Neural progenitor cell (in vitro differentiated cells): Measurements from ENCODE around the gene PDLIM5. TPM values are rescaled to one million over a fixed set of nuclear protein-coding genes. Genes with fewer than 3 reads are reported as not detected.

ENCODE experiments used
- DNase-seq: peaks from one replicate; pipeline ENCODE4 v3.0.0-alpha.2; 2016; ENCODE audit warnings: low spot score
- H2AFZ ChIP-seq: fragments of 200-600 bp; sonication (generic); replicated peaks from 2 replicates; pipeline ENCODE4 v1.6.1; 2016; ENCODE audit warnings: antibody characterized with exemption
- H3F3A ChIP-seq: fragments of 200-600 bp; sonication (generic); 2 replicates; pipeline ENCODE4 v1.6.1; 2016; ENCODE audit warnings: antibody characterized with exemption, low read depth
- H3K27ac ChIP-seq: fragments of 200-600 bp; sonication (generic); 2 replicates; pipeline ENCODE4 v1.5.1; 2016; ENCODE audit warnings: mild to moderate bottlenecking
- H3K27me3 ChIP-seq: fragments of 200-600 bp; sonication (generic); 2 replicates; pipeline ENCODE4 v1.6.1; 2016; ENCODE audit warnings: mild to moderate bottlenecking, moderate library complexity
- H3K36me3 ChIP-seq: fragments of 200-600 bp; sonication (generic); 2 replicates; pipeline ENCODE4 v1.5.1; 2016
- H3K4me1 ChIP-seq: fragments of 200-600 bp; sonication (generic); 2 replicates; pipeline ENCODE4 v1.6.1; 2016; ENCODE audit warnings: mixed run types
- H3K4me2 ChIP-seq: fragments of 200-600 bp; sonication (generic); 2 replicates; pipeline ENCODE4 v1.6.1; 2016
- H3K4me3 ChIP-seq: fragments of 200-600 bp; sonication (generic); 2 replicates; pipeline ENCODE4 v1.5.1; 2016
- H3K79me2 ChIP-seq: fragments of 200-600 bp; sonication (generic); 2 replicates; pipeline ENCODE4 v1.6.1; 2016; ENCODE audit warnings: low read depth
- H3K9ac ChIP-seq: fragments of 200-600 bp; sonication (generic); 2 replicates; pipeline ENCODE4 v1.6.1; 2016
- H3K9me3 ChIP-seq: fragments of 200-600 bp; sonication (generic); 2 replicates; pipeline ENCODE4 v1.5.1; 2016; ENCODE audit warnings: low read depth
- H4K20me1 ChIP-seq: fragments of 200-600 bp; sonication (generic); 2 replicates; pipeline ENCODE4 v1.6.1; 2016; ENCODE audit warnings: low read depth
- H3K27ac Mint-ChIP-seq: 3 replicates; pipeline ENCODE4 v1.8.0; 2021; ENCODE audit warnings: mixed read lengths
- H3K27me3 Mint-ChIP-seq: 2 replicates; pipeline ENCODE4 v1.8.0; 2022; ENCODE audit warnings: low read depth, mild to moderate bottlenecking, inconsistent platforms, moderate library complexity, mixed read lengths; ENCODE audit not compliant: insufficient read depth
- H3K36me3 Mint-ChIP-seq: 3 replicates; pipeline ENCODE4 v1.8.0; 2021; ENCODE audit warnings: mixed read lengths
- H3K4me1 Mint-ChIP-seq: 3 replicates; pipeline ENCODE4 v1.8.0; 2021; ENCODE audit warnings: mixed read lengths
- H3K4me3 Mint-ChIP-seq: 3 replicates; pipeline ENCODE4 v1.8.0; 2021; ENCODE audit warnings: mild to moderate bottlenecking, moderate library complexity, mixed read lengths
- H3K9me3 Mint-ChIP-seq: 3 replicates; pipeline ENCODE4 v1.8.0; 2020; ENCODE audit warnings: mixed read lengths
- CTCF ChIP-seq: fragments of 200-600 bp; sonication (generic); IDR thresholded peaks from 2 replicates; pipeline ENCODE4 v1.5.1; 2017; ENCODE audit warnings: antibody characterized with exemption, mild to moderate bottlenecking
- EZH2 ChIP-seq: fragments of 200-600 bp; sonication (generic); IDR thresholded peaks from 2 replicates; pipeline ENCODE4 v1.6.1; 2017; ENCODE audit warnings: antibody characterized with exemption, mild to moderate bottlenecking, moderate library complexity
- EZH2phosphoT487 ChIP-seq: fragments of 200-600 bp; sonication (generic); IDR thresholded peaks from 2 replicates; pipeline ENCODE4 v1.6.1; 2017; ENCODE audit warnings: antibody characterized with exemption
- total RNA-seq: library from RNA; depleted of rRNA; stranded (reverse); fragments of >200 nt; gene quantifications from 2 replicates; pipeline ENCODE4 v1.2.3, GENCODE V29; 2015; ENCODE audit warnings: low replicate concordance

Gene PDLIM5
- total RNA-seq, 1 donor from 2014 or later = 68.4 TPM

- H3K27me3 ChIP-seq = no peaks in the 10 kb centered on the region
- no peaks in the 10 kb centered on the region for H3K79me2 ChIP-seq
- no peak overlapping the region for H3K27ac Mint-ChIP-seq
- H3K4me2 ChIP-seq = no peak overlapping the region
- H3K9ac ChIP-seq = no peak overlapping the region
- no peak overlapping the region for H3K4me3 ChIP-seq
- H3K27me3 Mint-ChIP-seq = peaks cover 4% of the 10 kb centered on the region
- no peak overlapping the region for H2AFZ ChIP-seq
- no peak for DNase-seq
- H3K4me3 Mint-ChIP-seq = no peak overlapping the region
- H3K4me1 ChIP-seq = no peaks in the 10 kb centered on the region
- TF ChIP-seq CTCF (no peak), EZH2phosphoT487 (no peak), EZH2 (no peak)
- H4K20me1 ChIP-seq = no peaks in the 10 kb centered on the region
- H3K36me3 Mint-ChIP-seq = no peaks in the 10 kb centered on the region
- no peaks in the 10 kb centered on the region for H3K9me3 Mint-ChIP-seq
- H3K9me3 ChIP-seq = no peaks in the 10 kb centered on the region
- H3K4me1 Mint-ChIP-seq = no peaks in the 10 kb centered on the region
- no peaks in the 10 kb centered on the region for H3F3A ChIP-seq
- H3K36me3 ChIP-seq = no peaks in the 10 kb centered on the region
- no peak overlapping the region for H3K27ac ChIP-seq
These were observed 239.8 kb downstream of the PDLIM5 start for GRCh38 chr4:94691552-94691951.

- Histone ChIP-seq H2AFZ (no peak overlapping the region), H3K4me1 (no peaks in the 10 kb centered on the region), H3K9ac (no peak overlapping the region), H3K79me2 (no peaks in the 10 kb centered on the region), H3K4me2 (no peak overlapping the region), H3K4me3 (no peak overlapping the region), H3K27me3 (no peaks in the 10 kb centered on the region), H3K27ac (no peak overlapping the region), H4K20me1 (no peaks in the 10 kb centered on the region), H3K36me3 (no peaks in the 10 kb centered on the region), H3K9me3 (no peaks in the 10 kb centered on the region), H3F3A (no peaks in the 10 kb centered on the region)
- no peaks in the 10 kb centered on the region for H3K9me3 Mint-ChIP-seq
- no peak for TF ChIP-seq CTCF
- no peak overlapping the region for H3K4me3 Mint-ChIP-seq
- DNase-seq = no peak
- H3K27ac Mint-ChIP-seq = no peak overlapping the region
- H3K4me1 Mint-ChIP-seq = peaks cover 2% of the 10 kb centered on the region
- no peaks in the 10 kb centered on the region for H3K27me3 Mint-ChIP-seq
- no peaks in the 10 kb centered on the region for H3K36me3 Mint-ChIP-seq
These were observed 243.6 kb downstream of the PDLIM5 start for GRCh38 chr4:94695384-94695783.

DNA sequence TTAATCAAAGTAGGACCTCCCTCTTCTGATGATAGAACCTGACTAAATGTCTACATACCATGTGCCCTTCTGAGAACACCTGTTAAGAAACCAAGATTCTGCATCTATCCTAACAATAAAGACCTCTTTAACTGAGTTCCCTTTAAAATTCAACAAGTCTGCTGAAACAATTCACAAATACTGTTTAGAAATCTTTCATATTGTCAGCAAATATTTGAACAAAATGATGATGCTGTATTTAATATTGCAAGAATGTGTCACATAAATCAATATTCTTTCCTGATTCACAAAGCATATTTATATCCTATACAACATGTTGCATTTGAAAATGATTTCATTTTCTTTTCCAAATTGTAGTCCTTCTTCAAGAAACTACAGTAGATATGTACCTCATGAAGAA, 246.4 kb downstream of the PDLIM5 start:
- Histone ChIP-seq H3K79me2 (no peaks in the 10 kb centered on the region), H3K36me3 (no peaks in the 10 kb centered on the region), H2AFZ (no peak overlapping the region), H3K4me3 (no peak overlapping the region), H3F3A (no peaks in the 10 kb centered on the region), H4K20me1 (no peaks in the 10 kb centered on the region), H3K4me1 (no peaks in the 10 kb centered on the region), H3K9ac (no peak overlapping the region), H3K9me3 (no peaks in the 10 kb centered on the region), H3K4me2 (no peak overlapping the region), H3K27me3 (no peaks in the 10 kb centered on the region), H3K27ac (no peak overlapping the region)
- DNase-seq = no peak
- no peaks in the 10 kb centered on the region for H3K9me3 Mint-ChIP-seq
- TF ChIP-seq EZH2phosphoT487 (no peak), EZH2 (no peak), CTCF (no peak)
- no peak overlapping the region for H3K27ac Mint-ChIP-seq
- peaks cover 2% of the 10 kb centered on the region for H3K27me3 Mint-ChIP-seq
- H3K36me3 Mint-ChIP-seq = no peaks in the 10 kb centered on the region
- H3K4me1 Mint-ChIP-seq = peaks cover 16% of the 10 kb centered on the region
- no peak overlapping the region for H3K4me3 Mint-ChIP-seq

DNA sequence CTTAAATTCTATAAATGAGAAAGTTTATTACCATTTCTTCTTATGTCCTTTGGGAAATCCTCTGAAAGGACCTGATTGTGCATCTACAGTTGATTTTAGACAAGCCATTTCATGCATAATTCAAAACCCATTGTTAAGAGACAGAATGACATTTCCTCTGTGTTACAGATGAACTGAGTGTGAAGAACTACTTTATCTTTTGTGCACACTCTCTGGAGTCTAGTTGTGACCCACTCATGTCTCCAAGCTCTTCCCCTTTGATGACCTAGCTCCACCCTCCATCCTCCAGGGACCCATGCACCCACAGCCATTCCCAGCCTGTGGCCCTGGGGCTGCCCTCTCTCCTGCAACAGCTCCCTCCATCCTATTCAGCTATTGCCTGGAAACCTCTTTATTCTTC, 248.6 kb downstream of the PDLIM5 start:
- no peak for DNase-seq
- no peaks in the 10 kb centered on the region for H3K79me2 ChIP-seq
- TF ChIP-seq EZH2phosphoT487 (no peak), CTCF (no peak), EZH2 (no peak)
- H3K4me1 Mint-ChIP-seq = peaks cover 16% of the 10 kb centered on the region
- no peak overlapping the region for H3K9ac ChIP-seq
- H3K36me3 ChIP-seq = no peaks in the 10 kb centered on the region
- H3K27me3 ChIP-seq = no peaks in the 10 kb centered on the region
- peak overlapping the region; percentile 65 for H3K27ac Mint-ChIP-seq
- no peaks in the 10 kb centered on the region for H4K20me1 ChIP-seq
- no peaks in the 10 kb centered on the region for H3K4me1 ChIP-seq
- H3K36me3 Mint-ChIP-seq = no peaks in the 10 kb centered on the region
- peaks cover 2% of the 10 kb centered on the region for H3K27me3 Mint-ChIP-seq
- no peak overlapping the region for H3K4me3 Mint-ChIP-seq
- H3K9me3 Mint-ChIP-seq = no peaks in the 10 kb centered on the region
- no peak overlapping the region for H3K4me2 ChIP-seq
- H2AFZ ChIP-seq = no peak overlapping the region
- H3K4me3 ChIP-seq = no peak overlapping the region
- no peak overlapping the region for H3K27ac ChIP-seq
- H3K9me3 ChIP-seq = no peaks in the 10 kb centered on the region
- H3F3A ChIP-seq = no peaks in the 10 kb centered on the region
